Adipocyte (in vitro differentiated cells): ENCODE measurements around the gene SPINT1.
"Not testable (repeated sequence)": the region's sequence is repeated elsewhere in the genome, so short reads cannot be mapped to it uniquely, and the experiment has no call there.

Experiments used
- DNase-seq: peaks from one replicate; pipeline ENCODE4 v3.0.0-alpha.2; 2015; ENCODE audit warnings: low read depth
- H3K27me3 ChIP-seq: replicated peaks from 2 replicates; pipeline ENCODE4 v1.7.0; 2013; ENCODE audit warnings: mild to moderate bottlenecking, low read length, moderate library complexity; ENCODE audit not compliant: control insufficient read depth, insufficient read depth
- H3K36me3 ChIP-seq: 2 replicates; pipeline ENCODE4 v1.7.0; 2013; ENCODE audit warnings: low read length, mild to moderate bottlenecking, moderate library complexity; ENCODE audit not compliant: control insufficient read depth, insufficient read depth, severe bottlenecking
- H3K4me1 ChIP-seq: 2 replicates; pipeline ENCODE4 v1.7.0; 2013; ENCODE audit warnings: mild to moderate bottlenecking, low read length, moderate library complexity; ENCODE audit not compliant: control insufficient read depth, insufficient read depth
- H3K4me3 ChIP-seq: 2 replicates; pipeline ENCODE4 v1.7.0; 2013; ENCODE audit warnings: mild to moderate bottlenecking, low read length, moderate library complexity
- H3K9ac ChIP-seq: 2 replicates; pipeline ENCODE4 v1.7.0; 2013; ENCODE audit warnings: mild to moderate bottlenecking, low read length, moderate library complexity
- H3K9me3 ChIP-seq: 2 replicates; pipeline ENCODE4 v1.7.0; 2013; ENCODE audit warnings: mild to moderate bottlenecking, low read length, moderate library complexity; ENCODE audit not compliant: control insufficient read depth

SPINT1 gene

DNA sequence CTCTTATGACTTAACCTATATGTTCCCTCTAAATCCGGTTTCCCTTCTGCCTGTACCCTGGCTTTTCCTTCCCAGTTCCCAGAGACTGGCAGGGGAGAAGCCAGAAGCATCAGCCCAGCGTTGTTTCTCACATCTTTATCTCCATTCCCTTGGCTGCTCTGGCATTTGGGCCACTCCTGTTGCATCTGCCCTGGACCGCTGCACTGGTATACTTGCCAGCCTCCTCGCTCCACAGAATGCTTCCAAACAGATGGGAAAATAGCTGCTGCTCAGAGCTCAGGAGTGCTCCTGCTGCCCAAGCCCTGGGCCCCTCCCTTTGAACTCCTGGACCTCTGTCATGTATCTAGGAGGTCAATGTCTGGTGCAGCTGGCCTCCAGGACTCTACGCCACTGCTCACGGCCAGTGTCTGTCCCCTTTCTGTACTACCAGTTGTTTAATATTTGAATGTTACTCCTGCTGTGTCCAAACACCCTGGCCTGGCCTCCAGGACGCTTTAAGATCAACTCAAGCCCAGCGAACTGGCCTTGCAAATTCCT, 6.8 kb downstream of the SPINT1 start:
- no peaks in the 10 kb centered on the region for H3K36me3 ChIP-seq
- no peak overlapping the region for H3K4me3 ChIP-seq
- no peaks in the 10 kb centered on the region for H3K9me3 ChIP-seq
- H3K9ac ChIP-seq: no peak overlapping the region
- peaks cover 36% of the 10 kb centered on the region for H3K27me3 ChIP-seq
- DNase-seq: no peak
- no peaks in the 10 kb centered on the region for H3K4me1 ChIP-seq

DNA sequence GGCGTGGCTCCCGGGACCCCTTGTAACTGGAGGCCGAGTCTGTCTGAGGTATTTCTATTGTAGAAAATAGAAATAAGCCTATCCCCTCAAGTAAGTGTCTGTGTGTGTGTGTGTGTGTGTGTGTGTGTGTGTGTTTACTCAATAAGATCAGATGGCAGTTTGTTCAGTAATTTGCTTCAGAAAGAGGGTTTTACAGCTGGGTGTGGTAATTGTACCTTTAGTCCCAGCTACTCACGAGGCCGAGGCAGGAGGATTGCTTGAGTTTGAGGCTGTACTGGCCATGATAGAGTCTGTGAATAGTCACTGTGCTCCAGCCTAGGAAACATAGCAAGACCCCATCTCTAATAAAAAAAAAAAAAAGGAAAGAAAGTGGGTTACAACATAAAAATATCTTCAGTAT, 8.7 kb downstream of the SPINT1 start:
- Histone ChIP-seq H3K36me3 (no peaks in the 10 kb centered on the region), H3K9ac (no peak overlapping the region), H3K4me3 (no peak overlapping the region), H3K27me3 (peaks cover 30% of the 10 kb centered on the region), H3K4me1 (no peaks in the 10 kb centered on the region), H3K9me3 (no peaks in the 10 kb centered on the region)
- no peak for DNase-seq

DNA sequence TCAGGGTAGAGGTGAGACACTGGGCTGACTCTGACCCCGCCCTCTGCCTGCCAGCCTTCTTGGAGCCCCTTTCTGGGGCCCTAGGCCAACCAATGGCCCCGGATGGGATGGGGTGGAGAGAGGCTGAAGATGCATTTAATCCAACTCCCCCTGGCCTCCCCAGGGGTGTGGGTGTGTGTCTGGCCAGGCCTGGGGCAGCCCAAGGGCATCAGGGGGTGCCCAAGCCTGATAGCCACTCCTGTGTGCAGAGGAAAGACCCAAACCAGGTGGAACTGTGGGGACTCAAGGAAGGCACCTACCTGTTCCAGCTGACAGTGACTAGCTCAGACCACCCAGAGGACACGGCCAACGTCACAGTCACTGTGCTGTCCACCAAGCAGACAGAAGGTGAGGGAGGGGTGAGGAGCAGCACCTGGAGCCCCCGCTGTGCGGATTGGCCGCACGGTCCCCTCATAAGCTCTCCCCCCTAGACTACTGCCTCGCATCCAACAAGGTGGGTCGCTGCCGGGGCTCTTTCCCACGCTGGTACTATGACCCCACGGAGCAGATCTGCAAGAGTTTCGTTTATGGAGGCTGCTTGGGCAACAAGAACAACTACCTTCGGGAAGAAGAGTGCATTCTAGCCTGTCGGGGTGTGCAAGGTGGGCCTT, 9.5 kb downstream of the SPINT1 start:
- H3K36me3 ChIP-seq: no peaks in the 10 kb centered on the region
- H3K9me3 ChIP-seq: no peaks in the 10 kb centered on the region
- H3K27me3 ChIP-seq: peaks cover 26% of the 10 kb centered on the region
- no peak overlapping the region for H3K9ac ChIP-seq
- no peak for DNase-seq
- H3K4me3 ChIP-seq: no peak overlapping the region
- no peaks in the 10 kb centered on the region for H3K4me1 ChIP-seq

DNA sequence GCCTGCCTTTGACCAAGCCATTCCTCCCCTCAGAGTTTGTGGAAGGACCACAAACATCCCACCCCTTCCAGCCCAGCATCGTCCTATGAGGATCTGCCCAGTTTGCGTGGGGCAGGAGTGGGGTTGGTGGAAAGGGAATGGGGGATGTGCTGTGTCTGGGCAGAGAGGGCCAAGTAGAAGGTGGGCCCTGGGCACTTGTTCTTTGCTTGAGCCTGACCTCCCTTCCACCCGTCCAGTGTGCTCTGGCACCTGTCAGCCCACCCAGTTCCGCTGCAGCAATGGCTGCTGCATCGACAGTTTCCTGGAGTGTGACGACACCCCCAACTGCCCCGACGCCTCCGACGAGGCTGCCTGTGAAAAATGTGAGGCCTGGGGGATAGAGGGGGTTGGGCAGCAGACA, 10.3 kb downstream of the SPINT1 start:
- Histone ChIP-seq H3K4me1 (no peaks in the 10 kb centered on the region), H3K36me3 (no peaks in the 10 kb centered on the region), H3K9ac (no peak overlapping the region), H3K4me3 (no peak overlapping the region), H3K9me3 (no peaks in the 10 kb centered on the region), H3K27me3 (peaks cover 30% of the 10 kb centered on the region)
- no peak for DNase-seq

DNA sequence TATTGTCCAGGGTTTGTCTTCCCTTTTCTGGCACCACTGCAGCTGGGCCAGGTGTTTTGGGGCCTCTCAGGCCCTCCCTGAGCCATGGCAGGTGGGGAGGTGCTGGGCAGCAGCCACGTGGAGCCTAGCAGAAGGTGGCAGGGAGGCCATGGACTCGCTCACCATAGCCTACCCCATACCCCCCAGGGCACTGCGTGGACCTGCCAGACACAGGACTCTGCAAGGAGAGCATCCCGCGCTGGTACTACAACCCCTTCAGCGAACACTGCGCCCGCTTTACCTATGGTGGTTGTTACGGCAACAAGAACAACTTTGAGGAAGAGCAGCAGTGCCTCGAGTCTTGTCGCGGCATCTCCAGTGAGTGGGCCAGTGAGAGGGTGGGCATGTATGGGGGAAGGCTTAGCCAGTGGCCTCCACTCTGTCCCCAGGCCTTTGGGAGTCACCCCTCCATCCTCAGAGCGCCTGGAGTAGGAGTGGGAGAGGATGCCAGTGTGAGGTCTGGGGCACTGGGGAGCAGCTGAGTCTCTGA, 11.9 kb downstream of the SPINT1 start:
- no peak overlapping the region for H3K9ac ChIP-seq
- no peak overlapping the region for H3K4me3 ChIP-seq
- no peaks in the 10 kb centered on the region for H3K9me3 ChIP-seq
- H3K4me1 ChIP-seq: no peaks in the 10 kb centered on the region
- no peaks in the 10 kb centered on the region for H3K36me3 ChIP-seq
- no peak for DNase-seq
- H3K27me3 ChIP-seq: peaks cover 35% of the 10 kb centered on the region

DNA sequence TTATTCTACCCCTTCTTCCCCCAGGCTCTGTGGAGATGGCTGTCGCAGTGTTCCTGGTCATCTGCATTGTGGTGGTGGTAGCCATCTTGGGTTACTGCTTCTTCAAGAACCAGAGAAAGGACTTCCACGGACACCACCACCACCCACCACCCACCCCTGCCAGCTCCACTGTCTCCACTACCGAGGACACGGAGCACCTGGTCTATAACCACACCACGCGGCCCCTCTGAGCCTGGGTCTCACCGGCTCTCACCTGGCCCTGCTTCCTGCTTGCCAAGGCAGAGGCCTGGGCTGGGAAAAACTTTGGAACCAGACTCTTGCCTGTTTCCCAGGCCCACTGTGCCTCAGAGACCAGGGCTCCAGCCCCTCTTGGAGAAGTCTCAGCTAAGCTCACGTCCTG, 12.9 kb downstream of the SPINT1 start:
- DNase-seq: no peak
- no peak overlapping the region for H3K4me3 ChIP-seq
- no peak overlapping the region for H3K9ac ChIP-seq
- no peaks in the 10 kb centered on the region for H3K9me3 ChIP-seq
- H3K4me1 ChIP-seq: no peaks in the 10 kb centered on the region
- H3K27me3 ChIP-seq: peaks cover 36% of the 10 kb centered on the region
- no peaks in the 10 kb centered on the region for H3K36me3 ChIP-seq

DNA sequence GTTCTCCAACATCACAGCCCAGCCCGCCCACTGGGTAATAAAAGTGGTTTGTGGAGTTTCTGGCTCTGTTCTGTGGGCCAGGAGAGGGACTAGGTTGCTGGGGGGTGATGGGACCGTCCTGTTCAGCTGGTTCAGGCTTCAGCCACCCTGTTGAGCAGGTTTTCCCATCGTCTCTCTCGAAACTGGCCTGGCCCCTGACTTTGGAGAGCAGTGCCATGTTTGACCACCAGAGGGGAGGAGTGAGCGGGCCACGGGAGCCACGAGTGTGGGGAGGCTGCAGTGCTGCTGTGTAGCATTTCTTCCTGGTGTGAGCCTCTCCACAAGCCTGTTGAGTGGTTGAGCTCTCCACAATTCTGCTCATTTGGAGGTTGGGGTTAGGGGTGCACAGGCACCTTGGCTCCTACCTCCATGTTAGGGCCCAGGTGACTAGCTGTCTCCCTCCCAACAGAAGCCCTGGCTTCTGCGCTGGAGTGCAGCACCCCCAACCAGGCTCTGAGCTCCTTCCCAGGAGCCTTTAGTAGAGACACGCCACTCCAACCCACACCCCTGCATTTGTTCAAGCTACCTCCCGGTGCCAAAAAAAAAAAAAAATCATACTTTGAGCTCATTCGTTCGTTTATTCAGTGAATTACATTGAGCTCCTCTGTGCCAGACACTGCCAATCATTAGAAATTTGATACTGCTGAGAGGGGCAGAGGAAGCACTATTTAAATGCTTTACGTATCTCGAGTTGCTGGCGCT, 13.9 kb downstream of the SPINT1 start:
- H3K4me3 ChIP-seq: no peak overlapping the region
- H3K27me3 ChIP-seq: peaks cover 42% of the 10 kb centered on the region
- H3K9me3 ChIP-seq: no peaks in the 10 kb centered on the region
- peak; percentile 84 for DNase-seq
- H3K9ac ChIP-seq: no peak overlapping the region
- no peaks in the 10 kb centered on the region for H3K4me1 ChIP-seq
- H3K36me3 ChIP-seq: no peaks in the 10 kb centered on the region

DNA sequence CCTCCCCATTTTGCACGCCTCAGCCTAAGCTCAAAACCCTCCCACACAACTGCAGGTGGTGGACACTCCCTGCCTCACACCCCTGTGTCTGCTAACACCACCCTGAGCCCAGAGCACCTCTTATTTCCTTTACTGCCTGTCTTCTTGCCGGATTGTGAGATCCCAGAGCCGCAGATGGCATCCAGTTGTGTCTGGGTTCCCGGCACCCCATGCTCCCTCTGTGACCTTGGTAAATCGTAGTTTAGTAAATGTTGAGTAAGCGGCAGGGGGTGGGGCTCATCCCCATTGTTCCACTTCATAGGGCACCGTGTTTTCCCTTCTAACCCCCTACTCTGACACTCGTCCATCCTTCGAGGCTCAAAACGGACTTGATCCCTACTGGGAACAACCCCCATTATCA, 14.9 kb downstream of the SPINT1 start:
- Histone ChIP-seq H3K9ac (no peak overlapping the region), H3K36me3 (no peaks in the 10 kb centered on the region), H3K9me3 (no peaks in the 10 kb centered on the region), H3K4me1 (no peaks in the 10 kb centered on the region), H3K27me3 (peaks cover 44% of the 10 kb centered on the region), H3K4me3 (no peak overlapping the region)
- DNase-seq: no peak

DNA sequence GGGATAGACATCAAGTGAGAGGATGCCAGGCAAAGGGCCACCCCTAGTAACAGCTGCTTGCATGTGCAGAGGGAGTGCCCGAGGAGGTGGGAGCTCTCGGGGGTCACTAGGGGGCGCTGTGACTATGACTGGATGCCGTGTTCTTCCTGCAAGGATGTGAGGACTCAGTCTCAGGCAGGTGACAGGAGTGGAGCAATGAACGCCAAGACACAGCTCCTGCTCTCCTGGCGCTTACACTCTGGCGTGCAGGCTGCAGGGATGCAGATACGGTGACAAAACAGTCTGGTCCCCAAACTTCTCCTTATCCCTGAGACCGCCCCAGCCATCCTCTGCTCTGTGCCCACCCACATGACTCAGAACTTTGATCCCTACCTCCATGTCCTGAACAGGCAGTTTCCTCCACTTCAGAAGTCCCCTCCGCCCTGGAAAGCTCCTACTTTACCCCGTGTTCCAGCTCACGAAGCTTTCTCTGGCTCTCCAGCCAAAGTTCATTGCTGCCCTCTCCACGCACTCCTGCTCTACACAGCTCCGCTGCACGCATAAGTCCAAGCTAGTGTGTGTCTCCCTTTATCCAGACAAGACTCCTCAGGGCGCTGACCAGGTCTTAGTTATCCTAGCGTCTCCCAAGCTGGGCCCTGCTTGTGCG, 15.5 kb downstream of the SPINT1 start:
- H3K4me3 ChIP-seq: no peak overlapping the region
- H3K9me3 ChIP-seq: no peaks in the 10 kb centered on the region

DNA sequence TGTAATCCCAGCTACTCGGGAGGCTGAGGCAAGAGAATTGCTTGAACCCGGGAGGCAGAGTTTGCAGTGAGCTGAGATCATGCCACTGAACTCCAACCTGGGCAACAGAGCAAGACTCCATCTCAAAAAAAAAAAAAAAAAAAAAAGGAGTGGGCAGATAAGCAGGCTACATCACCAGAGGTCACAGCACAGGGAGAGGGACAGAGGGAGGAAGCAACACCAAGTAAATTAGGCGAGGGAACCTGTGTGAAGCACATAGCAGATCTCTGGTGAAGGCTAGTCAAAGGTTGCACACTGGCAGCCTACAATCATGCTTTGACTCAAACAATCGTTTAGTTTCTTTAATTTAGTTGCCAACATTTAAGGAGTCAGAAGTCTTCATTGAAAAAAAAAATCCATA, 17.3 kb downstream of the SPINT1 start:
- DNase-seq, H3K36me3 ChIP-seq, H3K4me1 ChIP-seq, H3K9ac ChIP-seq, H3K4me3 ChIP-seq, H3K9me3 ChIP-seq: not testable (repeated sequence)
- peaks cover 40% of the 10 kb centered on the region for H3K27me3 ChIP-seq

More for the DNA sequence above, 15.5 kb downstream of the SPINT1 start:
- peak; percentile 74 for DNase-seq
- no peak overlapping the region for H3K9ac ChIP-seq
- H3K36me3 ChIP-seq: no peaks in the 10 kb centered on the region
- peaks cover 45% of the 10 kb centered on the region for H3K27me3 ChIP-seq
- H3K4me1 ChIP-seq: no peaks in the 10 kb centered on the region

DNA sequence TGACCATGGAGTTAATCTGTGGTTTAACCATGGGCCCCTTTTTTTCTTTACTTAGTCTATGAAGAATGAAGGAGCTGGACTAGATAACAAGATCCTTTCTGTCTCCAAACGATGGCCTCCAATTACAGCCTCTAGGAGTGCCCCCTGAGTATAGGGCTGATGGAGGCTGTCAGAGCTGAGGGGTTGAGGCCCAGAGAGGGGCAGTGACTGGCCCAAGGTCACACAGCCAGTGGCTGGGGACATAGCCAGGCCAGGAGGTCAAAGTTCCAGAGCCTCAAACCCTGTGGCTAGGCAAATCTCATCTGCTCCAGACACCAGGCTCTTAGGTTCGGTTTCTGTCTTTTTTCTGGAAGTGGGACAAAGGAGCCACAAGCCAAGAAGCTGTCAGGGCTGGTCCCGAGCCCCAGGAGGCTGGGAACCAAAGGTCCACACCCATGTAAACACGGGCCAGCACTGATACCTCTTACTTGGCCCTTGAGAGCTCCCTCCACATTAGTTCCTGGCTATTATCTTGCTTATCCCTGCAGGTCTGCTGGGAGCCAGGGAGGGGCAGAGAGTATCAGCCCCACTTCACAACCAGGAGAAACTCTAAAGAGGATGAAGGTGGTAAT, 19.9 kb downstream of the SPINT1 start:
- no peak overlapping the region for H3K4me3 ChIP-seq
- no peak for DNase-seq
- no peak overlapping the region for H3K9ac ChIP-seq
- no peaks in the 10 kb centered on the region for H3K4me1 ChIP-seq
- H3K9me3 ChIP-seq: no peaks in the 10 kb centered on the region
- no peaks in the 10 kb centered on the region for H3K36me3 ChIP-seq
- peaks cover 31% of the 10 kb centered on the region for H3K27me3 ChIP-seq
